GM12872 (cell line): ENCODE results near the gene FNDC3B.

ENCODE experiments used
- CTCF ChIP-seq: IDR thresholded peaks from 3 replicates; pipeline ENCODE4 v1.5.1; 2011; ENCODE audit warnings: low read depth, mild to moderate bottlenecking, low read length, moderate library complexity; ENCODE audit not compliant: insufficient read depth

Gene FNDC3B

GRCh38 chr3:172111163-172111562 lies 71.8 kb downstream of the FNDC3B start:
- TF ChIP-seq CTCF = no peak

- no peak for TF ChIP-seq CTCF
These were observed 72.8 kb downstream of the FNDC3B start for GRCh38 chr3:172112078-172112733.

- no peak for TF ChIP-seq CTCF
These were observed 73.3 kb downstream of the FNDC3B start for GRCh38 chr3:172112734-172113120.

GRCh38 chr3:172113710-172114109 lies 74.3 kb downstream of the FNDC3B start:
- no peak for TF ChIP-seq CTCF

GRCh38 chr3:172115059-172115458 lies 75.7 kb downstream of the FNDC3B start:
- no peak for TF ChIP-seq CTCF

GRCh38 chr3:172115787-172116186 lies 76.4 kb downstream of the FNDC3B start:
- no peak for TF ChIP-seq CTCF

GRCh38 chr3:172118019-172118418 lies 78.6 kb downstream of the FNDC3B start:
- TF ChIP-seq CTCF = no peak
